Stimulated activated CD8-positive, alpha-beta memory T cell treated with anti-CD3 and anti-CD28 coated beads, Interleukin-7, amount 100 ng/mL, for 24 hours (primary cell): ENCODE results near the gene PLEKHA5.
"Not testable (repeated sequence)": the region's sequence is repeated elsewhere in the genome, so short reads cannot be mapped to it uniquely, and the experiment has no call there.

Experiments used
- DNase-seq: peaks from one replicate; pipeline ENCODE4 v3.0.0-alpha.2; 2020; ENCODE audit warnings: low read depth

The PLEKHA5 gene

DNA sequence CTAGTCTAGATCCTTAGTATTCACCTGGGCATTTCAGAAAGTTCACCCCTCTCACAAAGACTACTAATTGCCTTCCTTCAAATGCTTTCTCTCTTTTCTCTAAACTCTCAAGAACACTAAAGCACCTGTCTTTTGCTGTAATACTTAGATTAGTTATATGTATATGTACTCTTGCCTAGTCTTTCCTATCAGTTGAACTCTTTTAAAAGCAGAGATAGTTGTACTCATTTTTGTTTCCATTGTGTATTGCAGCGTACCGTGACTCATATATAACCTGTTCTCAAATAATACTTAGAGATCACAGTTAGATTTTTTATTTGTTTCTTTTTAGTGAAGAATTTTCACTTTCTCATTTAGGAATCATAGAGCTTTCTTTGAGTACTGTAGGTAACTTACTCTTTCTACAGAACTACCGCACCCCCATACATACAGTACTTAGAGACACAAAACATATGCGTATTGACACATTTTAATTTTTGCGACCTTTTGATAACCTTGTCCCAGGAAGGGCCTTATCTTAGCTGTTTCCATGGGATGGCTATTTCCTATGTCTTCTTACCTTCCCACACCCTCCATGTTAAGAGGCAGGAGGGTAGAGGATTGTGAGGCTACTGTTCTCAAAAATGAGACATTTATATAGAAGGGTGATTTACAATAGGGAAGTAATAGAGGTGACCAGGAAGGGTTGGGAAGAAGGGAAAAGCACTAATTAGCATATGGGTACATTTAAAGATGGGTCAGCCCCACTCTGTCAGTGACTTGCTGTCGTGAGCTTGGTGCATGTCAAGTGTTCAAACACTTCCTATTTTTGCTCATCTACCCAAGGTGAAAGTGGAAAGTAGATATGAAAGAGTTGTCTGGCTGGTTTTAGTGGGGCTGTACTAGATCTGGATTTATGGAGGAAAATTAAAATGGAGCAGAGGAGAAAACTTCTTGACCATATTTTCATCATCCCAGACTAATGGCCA lies 74.3 kb downstream of the PLEKHA5 start:
- no peak for DNase-seq

DNA sequence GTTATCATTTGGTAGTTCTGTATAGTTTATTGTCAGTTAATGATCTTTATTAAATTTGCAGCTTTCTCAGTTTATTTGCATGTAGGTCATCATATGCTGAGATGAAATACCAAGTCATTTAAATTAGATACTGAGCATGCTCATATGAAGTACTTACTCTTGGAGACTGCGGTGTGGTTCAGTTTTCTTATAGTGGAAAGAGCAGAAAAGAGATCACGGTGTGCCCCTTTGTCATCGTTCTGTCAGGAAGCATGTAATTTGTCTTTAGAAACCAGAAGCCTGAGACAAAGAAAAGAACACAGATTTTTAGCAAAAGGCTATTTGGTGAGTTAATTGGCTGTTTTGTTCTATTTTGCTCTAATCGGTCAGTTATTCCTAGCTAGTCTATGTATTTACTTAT lies 75.6 kb downstream of the PLEKHA5 start:
- no peak for DNase-seq

GRCh38 chr12:19206493-19207077 lies 77.1 kb downstream of the PLEKHA5 start:
- DNase-seq: no peak

DNA sequence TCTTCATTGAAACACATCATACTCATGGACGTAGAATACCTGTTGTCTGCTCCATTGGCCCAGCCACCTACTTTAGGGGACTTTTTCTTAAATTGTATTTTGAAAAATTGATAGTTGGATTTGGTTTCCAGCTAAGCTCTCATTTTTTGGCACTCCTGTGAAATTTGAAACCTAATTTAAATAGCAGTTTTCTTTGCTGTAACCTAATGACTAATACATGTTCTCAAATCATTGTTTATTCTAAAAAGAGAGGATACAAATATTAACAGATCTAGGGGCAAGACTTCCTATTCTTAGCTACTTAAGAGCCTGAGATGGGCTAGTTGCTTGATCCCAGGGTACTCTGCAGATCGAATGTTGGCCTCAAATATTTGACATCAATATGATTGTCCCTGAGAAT lies 78.9 kb downstream of the PLEKHA5 start:
- no peak for DNase-seq

DNA sequence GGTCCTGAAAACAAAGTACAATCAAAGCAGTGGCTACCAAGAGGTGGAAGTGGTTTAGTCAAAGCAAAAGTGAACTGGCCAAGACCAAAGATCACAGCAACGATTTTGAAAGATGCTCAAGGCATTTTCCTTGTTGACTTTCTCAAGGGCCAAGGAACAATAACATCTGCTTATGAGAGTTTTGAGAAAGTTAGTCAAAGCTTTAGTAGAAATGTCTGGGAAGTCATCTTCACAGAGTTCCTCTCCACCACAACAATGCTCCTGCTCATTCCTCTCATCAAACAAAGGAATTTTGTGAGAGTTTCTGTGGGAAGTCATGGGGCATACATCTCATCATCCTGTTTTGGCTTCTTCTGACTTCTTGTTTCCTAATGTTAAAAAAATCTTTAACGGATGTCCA lies 80.1 kb downstream of the PLEKHA5 start:
- DNase-seq: no peak

- no peak for DNase-seq
Measured at GRCh38 chr12:19211802-19212201, 82.3 kb downstream of the PLEKHA5 start.

- no peak for DNase-seq
Measured at GRCh38 chr12:19212245-19212644, 82.7 kb downstream of the PLEKHA5 start.

DNA sequence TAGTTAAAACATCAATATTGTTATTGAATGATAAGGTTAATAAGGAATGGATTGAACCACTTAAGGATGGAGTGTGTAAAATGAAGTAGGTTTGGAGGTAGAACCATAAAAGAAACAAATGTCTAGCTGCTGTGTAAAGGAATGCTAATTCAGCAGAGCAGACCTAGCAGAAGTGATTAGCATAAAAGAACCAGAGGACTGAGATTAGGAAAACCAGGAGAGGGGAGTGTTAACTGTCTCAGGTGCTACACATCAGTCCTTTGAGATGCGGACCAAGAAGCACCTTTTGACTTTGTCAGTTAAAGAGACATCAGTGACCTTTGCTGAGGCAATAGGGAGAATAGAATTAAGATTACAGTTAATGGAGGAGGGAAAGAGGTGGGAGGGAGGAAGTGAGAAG lies 84.5 kb downstream of the PLEKHA5 start:
- DNase-seq: no peak

GRCh38 chr12:19215115-19215514 lies 85.6 kb downstream of the PLEKHA5 start:
- DNase-seq: no peak

DNA sequence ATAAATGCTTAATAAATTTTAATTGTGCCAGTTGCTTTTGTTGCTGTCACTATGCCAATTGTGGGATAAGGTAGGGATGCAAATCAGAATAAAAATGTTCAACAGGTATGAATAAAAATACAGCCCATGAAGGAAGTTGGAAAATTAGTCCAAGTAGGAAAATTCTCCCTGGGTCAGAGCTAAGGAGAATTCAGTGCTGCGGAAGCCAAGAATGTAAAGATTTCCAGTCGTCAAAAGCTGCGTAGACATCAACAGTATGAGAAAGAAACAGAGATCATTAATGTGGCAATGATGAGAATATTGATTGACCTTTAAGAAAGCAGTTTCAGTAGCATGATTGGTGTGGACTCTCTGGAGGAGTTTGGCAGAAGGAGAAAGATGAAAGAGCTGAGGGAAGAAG lies 87.9 kb downstream of the PLEKHA5 start:
- DNase-seq: no peak

GRCh38 chr12:19220205-19220604 lies 90.7 kb downstream of the PLEKHA5 start:
- no peak for DNase-seq

DNA sequence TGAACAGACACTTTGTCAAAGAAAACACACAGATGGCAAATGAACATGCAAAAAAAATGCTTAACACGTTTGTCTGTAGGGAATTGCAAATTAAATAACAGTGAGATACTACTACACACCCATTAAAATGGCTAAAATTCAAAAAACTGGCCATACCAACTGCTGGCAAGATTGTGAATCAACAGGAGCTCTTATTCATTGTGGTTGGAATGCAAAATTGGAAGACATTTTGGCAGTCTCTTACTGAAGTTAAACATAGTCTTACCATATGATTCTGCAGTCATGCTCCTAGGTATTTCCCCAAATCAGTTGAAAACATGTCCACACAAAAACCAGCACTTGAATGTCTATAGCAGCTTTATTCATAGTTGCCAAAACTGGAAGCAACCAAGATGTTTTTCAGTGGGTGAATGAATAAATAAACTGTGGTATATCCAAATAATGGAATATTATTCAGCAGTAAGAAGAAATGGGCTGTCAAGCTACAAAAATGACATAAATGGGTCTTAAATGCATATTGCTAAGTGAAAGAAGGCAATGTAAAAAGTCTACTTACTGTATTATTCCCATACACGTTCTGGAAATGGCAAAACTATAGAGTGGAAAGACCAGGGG lies 91.4 kb downstream of the PLEKHA5 start:
- no peak for DNase-seq

DNA sequence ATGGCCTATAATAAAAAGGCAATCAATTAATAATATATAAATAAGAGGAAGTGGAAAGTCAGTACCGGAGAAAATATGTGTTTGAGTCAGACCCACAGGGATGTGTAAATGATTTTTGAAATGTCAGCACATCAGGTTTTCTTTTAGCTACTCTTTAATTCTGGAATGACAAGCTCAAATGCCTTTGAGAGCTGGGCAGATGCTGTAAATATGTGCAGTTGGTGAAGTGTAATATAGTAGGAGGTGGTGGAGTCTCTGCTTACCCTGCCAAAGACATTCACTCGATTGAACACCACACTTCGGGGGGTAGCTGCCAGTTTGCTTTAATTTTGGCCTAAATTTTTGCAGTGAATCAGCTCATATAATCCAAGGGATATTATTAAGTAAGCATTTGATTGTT lies 93.0 kb downstream of the PLEKHA5 start:
- DNase-seq: no peak

- DNase-seq: no peak
Measured at GRCh38 chr12:19223018-19223417, 93.5 kb downstream of the PLEKHA5 start.

- DNase-seq: no peak
Measured at GRCh38 chr12:19223695-19224094, 94.2 kb downstream of the PLEKHA5 start.

GRCh38 chr12:19224746-19225145 lies 95.2 kb downstream of the PLEKHA5 start:
- DNase-seq: no peak

DNA sequence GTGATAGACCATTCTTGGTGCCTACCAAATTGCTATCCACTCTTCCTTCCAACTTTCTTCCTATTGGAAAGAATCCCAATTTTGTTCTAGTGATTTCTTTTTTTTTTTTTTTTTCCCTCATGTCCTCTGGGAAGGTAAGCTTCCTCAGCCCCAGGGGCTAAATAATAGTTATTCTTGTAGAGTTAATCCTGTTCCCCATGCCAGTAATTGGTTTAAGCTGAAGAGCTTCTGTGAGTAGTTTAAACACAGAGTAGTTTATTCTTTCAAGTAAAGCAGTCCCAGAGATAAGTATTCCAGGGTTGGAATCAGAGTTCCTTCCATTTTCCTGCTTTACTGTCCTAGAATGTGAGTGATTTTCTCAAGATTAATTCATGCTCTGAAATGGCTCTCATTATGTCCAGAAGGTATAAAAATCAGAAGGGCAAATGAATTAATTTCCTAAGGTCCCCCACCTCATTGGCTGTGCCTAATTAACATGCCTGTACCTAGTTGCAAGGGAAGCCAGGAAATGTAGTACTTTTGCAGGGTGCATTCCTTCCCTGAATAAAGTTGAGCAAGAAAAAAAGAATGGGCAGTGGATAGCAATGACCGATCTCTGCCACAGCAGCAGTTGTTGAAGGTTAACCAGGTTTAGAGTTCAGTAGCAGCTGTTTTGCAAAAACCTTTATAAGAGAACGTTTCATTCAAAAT lies 97.8 kb downstream of the PLEKHA5 start:
- DNase-seq: no peak

GRCh38 chr12:19227880-19228210 lies 98.3 kb downstream of the PLEKHA5 start:
- no peak for DNase-seq

DNA sequence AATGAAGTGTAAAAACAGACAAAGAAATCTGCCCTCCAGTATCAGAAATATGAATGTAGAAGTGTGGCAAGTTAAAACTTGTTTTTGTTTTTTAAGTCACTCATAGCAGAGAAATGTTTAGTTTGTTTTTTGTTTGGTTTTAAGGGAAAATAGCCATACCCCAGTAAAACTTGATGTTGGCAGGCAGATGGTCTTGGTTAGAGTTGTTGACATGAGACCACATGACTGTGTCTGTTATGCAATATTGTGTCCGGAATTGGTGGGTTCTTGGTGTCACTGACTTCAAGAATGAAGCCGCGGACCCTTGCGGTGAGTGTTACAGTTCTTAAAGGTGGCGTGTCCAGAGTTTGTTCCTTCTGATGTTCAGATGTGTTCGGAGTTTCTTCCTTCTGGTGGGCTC lies 99.5 kb downstream of the PLEKHA5 start:
- DNase-seq: not testable (repeated sequence)

- no peak for DNase-seq
Measured at GRCh38 chr12:19230299-19230866, 100.8 kb downstream of the PLEKHA5 start.

- no peak for DNase-seq
Measured at GRCh38 chr12:19230896-19231295, 101.4 kb downstream of the PLEKHA5 start.

- DNase-seq: no peak
Measured at GRCh38 chr12:19234171-19234704, 104.7 kb downstream of the PLEKHA5 start.
